Astrocyte (in vitro differentiated cells and primary cell): ENCODE data around the gene C19orf53. TPM values are rescaled to one million over a fixed set of nuclear protein-coding genes. Genes with fewer than 3 reads are reported as not detected.

Experiments
- DNase-seq: peaks from one replicate; pipeline ENCODE4 v3.0.0-alpha.2; 2010; ENCODE audit warnings: low read depth
- FAIRE-seq: peaks from 2 replicates; lab custom pipeline; 2011; peaks lifted over from hg19 to GRCh38; lab: Jason Lieb, UNC
- H2AFZ ChIP-seq: 2 replicates; pipeline ENCODE4 v1.6.0; 2012; ENCODE audit warnings: low read depth, low read length, inconsistent platforms
- H3K27ac ChIP-seq: 2 replicates; pipeline ENCODE4 v1.5.1; 2011; ENCODE audit warnings: low read depth, low read length, inconsistent platforms
- H3K27me3 ChIP-seq: 2 replicates; pipeline ENCODE4 v1.6.0; 2011; ENCODE audit warnings: low read length, inconsistent platforms; ENCODE audit not compliant: insufficient read depth
- H3K36me3 ChIP-seq: 2 replicates; pipeline ENCODE4 v1.5.1; 2011; ENCODE audit warnings: low read length, inconsistent platforms; ENCODE audit not compliant: insufficient read depth
- H3K4me1 ChIP-seq: 2 replicates; pipeline ENCODE4 v1.5.1; 2011; ENCODE audit warnings: low read length, inconsistent platforms; ENCODE audit not compliant: insufficient read depth
- H3K4me2 ChIP-seq: 2 replicates; pipeline ENCODE4 v1.6.0; 2012; ENCODE audit warnings: low read length, inconsistent platforms
- H3K4me3 ChIP-seq: 2 replicates; pipeline ENCODE4 v1.5.1; 2011; ENCODE audit warnings: low read depth, mild to moderate bottlenecking, low read length, inconsistent platforms; ENCODE audit not compliant: insufficient read depth
- H3K79me2 ChIP-seq: 2 replicates; pipeline ENCODE4 v1.6.0; 2012; ENCODE audit warnings: mild to moderate bottlenecking, low read length, inconsistent platforms; ENCODE audit not compliant: insufficient read depth
- H3K9ac ChIP-seq: 2 replicates; pipeline ENCODE4 v1.6.0; 2012; ENCODE audit warnings: mild to moderate bottlenecking, low read length, inconsistent platforms
- H3K9me3 ChIP-seq: 2 replicates; pipeline ENCODE4 v1.5.1; 2012; ENCODE audit warnings: low read depth, mild to moderate bottlenecking, low read length, inconsistent platforms; ENCODE audit not compliant: insufficient read depth
- H4K20me1 ChIP-seq: 2 replicates; pipeline ENCODE4 v1.6.0; 2012; ENCODE audit warnings: low read length, inconsistent platforms; ENCODE audit not compliant: insufficient read depth
- H3K27ac Mint-ChIP-seq: one replicate; pipeline ENCODE4 v1.8.0; 2021; ENCODE audit warnings: mild to moderate bottlenecking, mixed read lengths; ENCODE audit not compliant: unreplicated experiment
- H3K27me3 Mint-ChIP-seq: one replicate; pipeline ENCODE4 v1.8.0; 2021; ENCODE audit warnings: low read depth, mixed read lengths; ENCODE audit not compliant: unreplicated experiment
- H3K36me3 Mint-ChIP-seq: one replicate; pipeline ENCODE4 v1.8.0; 2021; ENCODE audit warnings: low read depth, mixed read lengths; ENCODE audit not compliant: unreplicated experiment
- H3K4me1 Mint-ChIP-seq: one replicate; pipeline ENCODE4 v1.8.0; 2021; ENCODE audit warnings: low read depth, mixed read lengths; ENCODE audit not compliant: unreplicated experiment
- H3K4me3 Mint-ChIP-seq: one replicate; pipeline ENCODE4 v1.8.0; 2021; ENCODE audit warnings: mild to moderate bottlenecking, moderate library complexity, mixed read lengths; ENCODE audit not compliant: unreplicated experiment
- H3K9me3 Mint-ChIP-seq: one replicate; pipeline ENCODE4 v1.8.0; 2021; ENCODE audit warnings: mild to moderate bottlenecking, mixed read lengths; ENCODE audit not compliant: unreplicated experiment
- EZH2 ChIP-seq: IDR thresholded peaks from 2 replicates; pipeline ENCODE4 v1.6.1; 2012; ENCODE audit warnings: mild to moderate bottlenecking, low read length, inconsistent platforms; ENCODE audit not compliant: insufficient read depth
- total RNA-seq: library from RNA; stranded (reverse); gene quantifications from 2 replicates; pipeline ENCODE4 v1.2.1, GENCODE V29; 2021
- TF ChIP-seq, protein P1 (sequence below): IDR thresholded peaks from 2 replicates; pipeline ENCODE4 v1.5.1; 2011; ENCODE audit warnings: low read depth, mild to moderate bottlenecking, inconsistent platforms, low read length, moderate library complexity; ENCODE audit not compliant: insufficient read depth

The C19orf53 gene
- total RNA-seq, 1 donor from 2014 or later, result 138 TPM

GRCh38 chr19:13797058-13797440 lies 22.8 kb downstream of the C19orf53 start:
- H3K36me3 Mint-ChIP-seq, result peaks cover 7% of the 10 kb centered on the region
- H2AFZ ChIP-seq, result no peak overlapping the region
- H3K4me1 ChIP-seq, result peaks cover 32% of the 10 kb centered on the region
- no peak for FAIRE-seq
- H3K27me3 Mint-ChIP-seq, result no peaks in the 10 kb centered on the region
- H3K4me3 ChIP-seq, result peak overlapping the region; percentile 80
- H3K36me3 ChIP-seq, result no peaks in the 10 kb centered on the region
- H3K4me2 ChIP-seq, result peak overlapping the region; percentile 99
- no peak overlapping the region for H3K27ac Mint-ChIP-seq
- no peak for DNase-seq
- no peaks in the 10 kb centered on the region for H3K27me3 ChIP-seq
- TF ChIP-seq, protein P1, sequence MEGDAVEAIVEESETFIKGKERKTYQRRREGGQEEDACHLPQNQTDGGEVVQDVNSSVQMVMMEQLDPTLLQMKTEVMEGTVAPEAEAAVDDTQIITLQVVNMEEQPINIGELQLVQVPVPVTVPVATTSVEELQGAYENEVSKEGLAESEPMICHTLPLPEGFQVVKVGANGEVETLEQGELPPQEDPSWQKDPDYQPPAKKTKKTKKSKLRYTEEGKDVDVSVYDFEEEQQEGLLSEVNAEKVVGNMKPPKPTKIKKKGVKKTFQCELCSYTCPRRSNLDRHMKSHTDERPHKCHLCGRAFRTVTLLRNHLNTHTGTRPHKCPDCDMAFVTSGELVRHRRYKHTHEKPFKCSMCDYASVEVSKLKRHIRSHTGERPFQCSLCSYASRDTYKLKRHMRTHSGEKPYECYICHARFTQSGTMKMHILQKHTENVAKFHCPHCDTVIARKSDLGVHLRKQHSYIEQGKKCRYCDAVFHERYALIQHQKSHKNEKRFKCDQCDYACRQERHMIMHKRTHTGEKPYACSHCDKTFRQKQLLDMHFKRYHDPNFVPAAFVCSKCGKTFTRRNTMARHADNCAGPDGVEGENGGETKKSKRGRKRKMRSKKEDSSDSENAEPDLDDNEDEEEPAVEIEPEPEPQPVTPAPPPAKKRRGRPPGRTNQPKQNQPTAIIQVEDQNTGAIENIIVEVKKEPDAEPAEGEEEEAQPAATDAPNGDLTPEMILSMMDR, result no peak
- TF ChIP-seq EZH2, result no peak
- H3K9ac ChIP-seq, result peak overlapping the region; percentile 97
- no peaks in the 10 kb centered on the region for H3K9me3 Mint-ChIP-seq
- H3K9me3 ChIP-seq, result no peaks in the 10 kb centered on the region
- peaks cover 13% of the 10 kb centered on the region for H4K20me1 ChIP-seq
- peak overlapping the region; percentile 88 for H3K4me3 Mint-ChIP-seq
- peaks cover 11% of the 10 kb centered on the region for H3K4me1 Mint-ChIP-seq
- H3K27ac ChIP-seq, result peak overlapping the region; percentile 95
- peaks cover 20% of the 10 kb centered on the region for H3K79me2 ChIP-seq

DNA sequence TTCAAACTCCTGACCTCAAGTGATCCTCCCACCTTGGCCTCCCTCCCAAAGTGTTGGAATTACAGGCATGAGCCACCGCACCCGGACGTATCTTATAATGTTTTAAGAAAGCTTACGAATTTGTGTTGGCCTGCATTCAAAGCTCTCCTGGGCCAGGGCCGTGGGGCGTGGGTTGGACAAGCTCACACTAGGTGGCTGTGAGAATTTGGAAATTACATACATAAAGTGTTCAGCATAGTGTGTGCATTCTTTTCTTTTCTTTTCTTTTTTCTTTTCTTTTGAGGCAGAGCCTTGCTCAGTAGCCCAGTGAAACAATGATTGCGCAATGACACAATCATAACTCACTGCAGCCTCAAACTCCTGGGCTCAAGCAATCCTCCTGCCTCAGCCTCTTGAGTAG lies 23.6 kb downstream of the C19orf53 start:
- no peaks in the 10 kb centered on the region for H3K9me3 ChIP-seq
- no peaks in the 10 kb centered on the region for H3K27me3 ChIP-seq
- FAIRE-seq (no peak), DNase-seq (peak; percentile 90)
- no peak overlapping the region for H3K9ac ChIP-seq
- no peaks in the 10 kb centered on the region for H3K36me3 ChIP-seq
- no peak overlapping the region for H2AFZ ChIP-seq
- TF ChIP-seq, protein P1, result no peak
- TF ChIP-seq EZH2, result no peak
- no peak overlapping the region for H3K4me3 ChIP-seq
- H4K20me1 ChIP-seq, result peaks cover 16% of the 10 kb centered on the region
- H3K79me2 ChIP-seq, result peaks cover 20% of the 10 kb centered on the region
- Mint-ChIP-seq H3K9me3 (no peaks in the 10 kb centered on the region), H3K4me1 (peaks cover 11% of the 10 kb centered on the region), H3K27ac (no peak overlapping the region), H3K4me3 (peak overlapping the region; percentile 75), H3K36me3 (peaks cover 7% of the 10 kb centered on the region), H3K27me3 (no peaks in the 10 kb centered on the region)
- peak overlapping the region; percentile 95 for H3K27ac ChIP-seq
- peaks cover 32% of the 10 kb centered on the region for H3K4me1 ChIP-seq
- H3K4me2 ChIP-seq, result peak overlapping the region; percentile 35

GRCh38 chr19:13799669-13800068 lies 25.4 kb downstream of the C19orf53 start:
- Histone ChIP-seq H2AFZ (no peak overlapping the region), H3K79me2 (peaks cover 20% of the 10 kb centered on the region)
- no peak overlapping the region for H3K4me3 Mint-ChIP-seq

More at GRCh38 chr19:13799669-13800068, 25.4 kb downstream of the C19orf53 start:
- Mint-ChIP-seq H3K27me3 (no peaks in the 10 kb centered on the region), H3K27ac (no peak overlapping the region), H3K4me1 (peaks cover 11% of the 10 kb centered on the region), H3K36me3 (peaks cover 7% of the 10 kb centered on the region), H3K9me3 (no peaks in the 10 kb centered on the region)
- peaks cover 17% of the 10 kb centered on the region for H4K20me1 ChIP-seq
- no peaks in the 10 kb centered on the region for H3K9me3 ChIP-seq
- no peak for DNase-seq
- H3K4me2 ChIP-seq, result no peak overlapping the region
- no peaks in the 10 kb centered on the region for H3K36me3 ChIP-seq
- H3K27ac ChIP-seq, result no peak overlapping the region
- no peak overlapping the region for H3K4me3 ChIP-seq
- no peak for FAIRE-seq
- H3K27me3 ChIP-seq, result no peaks in the 10 kb centered on the region
- no peak overlapping the region for H3K9ac ChIP-seq
- no peak for TF ChIP-seq EZH2
- TF ChIP-seq, protein P1, result no peak
- peaks cover 19% of the 10 kb centered on the region for H3K4me1 ChIP-seq
